Mesothelial cell of epicardium (in vitro differentiated cells): ENCODE results near the gene MYBPC1. TPM values are rescaled to one million over a fixed set of nuclear protein-coding genes. Genes with fewer than 3 reads are reported as not detected.
"Not testable (repeated sequence)": the region's sequence is repeated elsewhere in the genome, so short reads cannot be mapped to it uniquely, and the experiment has no call there.

Experiments used
- DNase-seq, 2 experiments: peaks; one replicate each; pipeline ENCODE4 v3.0.0; 2021; ENCODE audit warnings: low spot score in 2 of 2; ENCODE audit not compliant: unreplicated experiment in 2 of 2
- H3K27ac Mint-ChIP-seq: 2 replicates; pipeline ENCODE4 v1.8.0; 2021; ENCODE audit warnings: mixed read lengths
- H3K27me3 Mint-ChIP-seq: 2 replicates; pipeline ENCODE4 v1.8.0; 2021; ENCODE audit warnings: low read depth, mixed read lengths
- H3K36me3 Mint-ChIP-seq: 2 replicates; pipeline ENCODE4 v1.8.0; 2021; ENCODE audit warnings: mixed read lengths
- H3K4me1 Mint-ChIP-seq: 2 replicates; pipeline ENCODE4 v1.8.0; 2021; ENCODE audit warnings: mixed read lengths
- H3K4me3 Mint-ChIP-seq: 2 replicates; pipeline ENCODE4 v1.8.0; 2021; ENCODE audit warnings: mild to moderate bottlenecking, moderate library complexity, mixed read lengths
- H3K9me3 Mint-ChIP-seq: 2 replicates; pipeline ENCODE4 v1.8.0; 2021; ENCODE audit warnings: mixed read lengths
- CTCF ChIP-seq: fragments of 200-600 bp; sonication (generic); IDR thresholded peaks from one replicate; pipeline ENCODE4 v1.5.0; 2021; ENCODE audit warnings: antibody characterized with exemption; ENCODE audit not compliant: unreplicated experiment
- total RNA-seq: library from RNA; stranded (reverse); gene quantifications from 3 replicates; pipeline ENCODE4 v1.2.1, GENCODE V29; 2021

Gene MYBPC1
- total RNA-seq, 1 donor from 2014 or later = not detected

DNA sequence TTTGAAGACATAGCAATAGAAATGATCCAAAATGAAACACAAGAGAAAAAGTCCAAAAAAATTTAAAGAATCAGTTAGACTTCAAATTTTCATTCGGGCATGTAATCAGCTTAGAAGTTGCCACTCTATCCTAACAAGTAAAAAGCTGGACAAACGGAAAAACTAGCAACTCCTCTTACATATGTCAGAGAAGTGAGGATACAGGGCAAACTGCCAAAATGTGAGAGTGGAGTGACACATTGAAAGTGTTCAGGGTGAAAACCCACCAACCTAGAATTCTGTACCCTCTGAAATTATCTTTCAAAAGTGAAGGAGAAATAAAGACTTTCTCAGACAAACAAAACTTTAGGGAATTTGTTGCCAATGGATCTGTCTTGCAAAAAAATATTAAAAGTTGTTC is 60.6 kb downstream of the MYBPC1 start:
- no peaks in the 10 kb centered on the region for H3K9me3 Mint-ChIP-seq
- H3K27ac Mint-ChIP-seq = no peak overlapping the region
- no peak for DNase-seq

DNA sequence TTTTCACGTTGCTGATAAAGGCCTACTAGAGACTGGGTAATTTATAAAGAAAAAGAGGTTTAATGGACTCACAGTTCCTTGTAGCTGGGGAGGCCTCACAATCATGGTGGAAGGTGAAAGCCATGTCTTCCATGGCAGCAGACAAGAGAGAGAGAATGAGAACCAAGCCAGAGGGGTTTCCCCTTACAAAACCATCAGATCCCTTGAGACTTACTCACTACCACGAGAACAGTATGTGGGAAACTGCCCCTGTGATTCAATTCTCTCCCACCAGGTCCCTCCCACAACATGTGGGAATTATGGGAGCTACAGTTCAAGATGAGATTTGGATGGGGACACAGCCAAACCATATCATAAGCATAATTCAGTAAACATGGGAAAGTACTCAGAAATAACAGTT is 65.9 kb downstream of the MYBPC1 start:
- H3K4me1 Mint-ChIP-seq, DNase-seq, H3K9me3 Mint-ChIP-seq, H3K27ac Mint-ChIP-seq, H3K4me3 Mint-ChIP-seq, H3K36me3 Mint-ChIP-seq: not testable (repeated sequence)
- H3K27me3 Mint-ChIP-seq = peaks cover 19% of the 10 kb centered on the region

More for the DNA sequence above, 60.6 kb downstream of the MYBPC1 start:
- TF ChIP-seq CTCF = no peak
- Mint-ChIP-seq H3K36me3 (no peaks in the 10 kb centered on the region), H3K27me3 (peaks cover 28% of the 10 kb centered on the region), H3K4me1 (no peaks in the 10 kb centered on the region), H3K4me3 (no peak overlapping the region)

- no peak for TF ChIP-seq CTCF
- Mint-ChIP-seq H3K4me1 (no peaks in the 10 kb centered on the region), H3K4me3 (no peak overlapping the region), H3K36me3 (no peaks in the 10 kb centered on the region), H3K9me3 (no peaks in the 10 kb centered on the region), H3K27ac (no peak overlapping the region), H3K27me3 (peaks cover 19% of the 10 kb centered on the region)
- no peak for DNase-seq
Measured at GRCh38 chr12:101663298-101663697, 68.5 kb downstream of the MYBPC1 start.

GRCh38 chr12:101664992-101665391 is 70.2 kb downstream of the MYBPC1 start:
- Mint-ChIP-seq H3K36me3 (no peaks in the 10 kb centered on the region), H3K4me1 (peaks cover 2% of the 10 kb centered on the region), H3K27ac (no peak overlapping the region), H3K4me3 (no peak overlapping the region), H3K9me3 (no peaks in the 10 kb centered on the region), H3K27me3 (peaks cover 19% of the 10 kb centered on the region)
- no peak for DNase-seq
- no peak for TF ChIP-seq CTCF

DNA sequence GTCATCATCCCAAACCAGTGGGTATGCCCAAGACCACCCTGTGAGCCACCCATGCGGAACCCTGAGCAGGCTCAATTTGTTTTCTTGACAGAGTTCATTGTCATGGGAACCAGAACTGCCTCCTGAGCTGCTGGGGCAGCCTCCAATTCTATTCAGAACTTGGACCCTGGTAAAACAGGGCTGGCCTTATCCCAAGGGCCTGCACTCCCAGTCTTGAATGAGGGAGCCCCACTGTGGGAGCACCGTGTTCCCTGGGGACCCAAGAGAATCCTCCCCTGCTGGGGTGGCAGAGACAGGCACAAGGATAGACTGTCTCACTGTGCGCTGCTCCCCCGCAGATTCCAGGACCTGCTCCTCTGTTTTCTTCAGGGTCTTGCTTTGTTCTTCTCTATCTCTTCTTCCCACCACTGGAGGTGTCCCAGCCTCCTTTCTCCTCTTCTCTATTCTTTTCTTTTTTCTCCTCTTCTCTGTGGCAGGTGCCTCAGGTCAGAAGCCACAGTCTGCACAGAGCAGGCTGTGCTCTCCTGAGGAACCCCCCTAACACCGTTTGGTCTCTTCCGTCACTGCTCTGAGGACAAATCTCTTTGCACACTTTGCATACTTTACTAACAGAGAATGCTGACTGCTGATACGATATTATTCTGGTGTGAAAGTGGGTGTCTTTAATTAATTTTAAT is 71.4 kb downstream of the MYBPC1 start:
- Mint-ChIP-seq H3K9me3 (no peaks in the 10 kb centered on the region), H3K4me3 (no peak overlapping the region), H3K27me3 (peaks cover 19% of the 10 kb centered on the region), H3K27ac (no peak overlapping the region), H3K4me1 (peaks cover 5% of the 10 kb centered on the region), H3K36me3 (no peaks in the 10 kb centered on the region)
- no peak for DNase-seq
- TF ChIP-seq CTCF = no peak

- Mint-ChIP-seq H3K27me3 (peaks cover 19% of the 10 kb centered on the region), H3K9me3 (no peaks in the 10 kb centered on the region), H3K27ac (no peak overlapping the region), H3K36me3 (no peaks in the 10 kb centered on the region), H3K4me1 (peaks cover 5% of the 10 kb centered on the region), H3K4me3 (no peak overlapping the region)
- DNase-seq = no peak
- TF ChIP-seq CTCF = no peak
Measured at GRCh38 chr12:101667591-101667990, 72.8 kb downstream of the MYBPC1 start.
